ENCODE results near the gene AKAP1. TPM values are rescaled to one million over a fixed set of nuclear protein-coding genes. Genes with fewer than 3 reads are reported as not detected.

AKAP1 gene
- total RNA-seq, 6 donors from 2014 or later = 51.2 to 147 (median 79.4) TPM

DNA sequence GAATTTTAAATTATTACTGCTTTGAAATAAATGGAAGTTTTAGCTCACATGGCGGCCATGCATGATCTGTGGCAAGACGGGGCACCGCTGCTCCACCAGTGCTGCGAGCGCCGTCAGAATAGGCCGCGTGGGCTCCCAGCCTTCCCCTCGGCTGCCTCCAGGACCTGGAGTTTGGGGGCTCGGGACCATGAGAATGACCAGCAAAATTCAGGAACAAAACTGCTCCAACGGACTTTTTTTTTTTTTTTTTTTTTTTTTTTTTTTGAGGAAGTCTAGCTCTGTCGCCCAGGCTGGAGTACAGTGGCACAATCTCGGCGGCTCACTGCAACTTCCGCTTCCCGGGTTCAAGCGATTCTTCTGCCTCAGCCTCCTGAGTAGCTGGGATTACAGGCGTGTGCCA lies 38.3 kb upstream of the AKAP1 start:
- Histone ChIP-seq H3K4me3 (peak overlapping the region in 3 of 4 donors; percentile 27 to 43 (median 37)), H3K27me3 (peaks cover 0 to 2% (median 0%) of the 10 kb centered on the region in 4 donors), H3K27ac (peak overlapping the region in 3 of 4 donors; percentile 9 to 64 (median 56)), H3K36me3 (no peaks in the 10 kb centered on the region), H3K4me1 (peaks cover 12 to 16% (median 14%) of the 10 kb centered on the region in 4 donors), H3K9me3 (no peaks in the 10 kb centered on the region)
- peak in 1 of 2 donors; percentile 37 for DNase-seq
- 68 to 71% methylated on average over 13 to 18 of the region's 18 CpGs for WGBS, 2 donors
- TF ChIP-seq CTCF (IDR thresholded peaks at IDR 0.05) (no peak), POLR2AphosphoS5 (IDR thresholded peaks at IDR 0.05) (no peak), EP300 (IDR thresholded peaks at IDR 0.05) (no peak), POLR2A (IDR thresholded peaks at IDR 0.05) (no peak)
- ATAC-seq (ENCODE audit: low FRiP score in 2 of 2) = peak in 1 of 2 donors; percentile 37

- TF ChIP-seq POLR2AphosphoS5 (IDR thresholded peaks at IDR 0.05) (no peak), EP300 (IDR thresholded peaks at IDR 0.05) (no peak), CTCF (IDR thresholded peaks at IDR 0.05) (no peak), POLR2A (IDR thresholded peaks at IDR 0.05) (no peak)
- no peak overlapping the region for H3K4me3 ChIP-seq
- peaks cover 0 to 2% (median 0%) of the 10 kb centered on the region in 4 donors for H3K27me3 ChIP-seq
- DNase-seq (no peak), ATAC-seq (ENCODE audit: low FRiP score in 2 of 2) (no peak)
- WGBS, 2 donors = 83 to 97% methylated on average over 2 of the region's 2 CpGs
- H3K36me3 ChIP-seq = no peaks in the 10 kb centered on the region
- H3K9me3 ChIP-seq = no peaks in the 10 kb centered on the region
- H3K27ac ChIP-seq = no peak overlapping the region
- H3K4me1 ChIP-seq = peaks cover 12 to 16% (median 14%) of the 10 kb centered on the region in 4 donors
These were observed 37.0 kb upstream of the AKAP1 start for GRCh38 chr17:57048096-57048495.

DNA sequence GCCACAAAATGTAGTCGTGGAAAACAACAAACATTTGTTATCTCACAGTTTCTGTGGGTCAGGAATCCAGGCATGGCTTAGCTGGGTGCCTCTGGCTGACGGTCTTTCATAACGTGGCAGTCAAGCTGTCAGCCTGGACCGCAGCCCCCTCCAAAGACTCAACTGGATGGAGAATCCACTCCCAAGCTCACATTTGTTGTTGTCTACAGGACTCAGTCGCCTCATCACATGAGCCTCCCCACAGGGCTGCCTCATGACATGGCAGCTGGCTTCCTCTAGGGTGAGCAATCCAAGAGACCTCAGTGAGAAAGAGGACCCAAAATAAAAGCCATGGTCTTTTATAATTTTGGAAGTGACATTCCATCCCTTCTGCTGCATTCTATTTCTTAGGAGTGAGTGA lies 34.7 kb upstream of the AKAP1 start:
- no peak for TF ChIP-seq EP300 (IDR thresholded peaks at IDR 0.05)
- TF ChIP-seq POLR2A (IDR thresholded peaks at IDR 0.05) = no peak
- no peak for TF ChIP-seq CTCF (IDR thresholded peaks at IDR 0.05)
- TF ChIP-seq POLR2AphosphoS5 (IDR thresholded peaks at IDR 0.05) = no peak
- no peak overlapping the region for H3K4me3 ChIP-seq
- H3K4me1 ChIP-seq = peaks cover 12 to 24% (median 16%) of the 10 kb centered on the region in 4 donors
- H3K27me3 ChIP-seq = peaks cover 0 to 2% (median 0%) of the 10 kb centered on the region in 4 donors
- ATAC-seq (ENCODE audit: low FRiP score in 2 of 2) = no peak
- 74 to 82% methylated on average over 4 to 5 of the region's 5 CpGs for WGBS, 2 donors
- H3K9me3 ChIP-seq = no peaks in the 10 kb centered on the region
- no peak overlapping the region for H3K27ac ChIP-seq
- no peaks in the 10 kb centered on the region for H3K36me3 ChIP-seq
- DNase-seq = no peak

DNA sequence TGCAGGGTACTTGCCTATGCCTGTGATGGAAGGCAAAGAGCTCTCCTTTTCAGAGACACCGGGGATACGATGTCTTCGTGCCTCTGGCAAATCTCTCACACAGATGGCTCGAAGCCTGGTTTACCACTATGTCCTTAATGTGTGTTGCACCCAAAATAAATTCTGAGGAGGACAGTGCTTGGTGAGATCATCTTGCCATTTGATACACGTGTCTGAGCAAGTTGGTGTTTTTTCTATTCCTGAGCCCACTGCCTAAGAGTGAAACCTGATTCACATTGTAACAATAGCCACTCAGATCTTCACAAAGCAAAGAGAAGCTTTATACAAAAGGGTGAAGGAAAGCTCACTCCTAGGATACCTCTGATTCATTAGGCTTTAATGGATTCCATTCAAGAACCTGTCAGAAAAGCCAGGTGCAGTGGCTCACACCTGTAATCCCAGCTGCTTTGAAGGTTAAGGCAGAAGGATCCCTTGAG lies 33.1 kb upstream of the AKAP1 start:
- H3K4me1 ChIP-seq = peaks cover 0 to 11% (median 4%) of the 10 kb centered on the region in 4 donors
- TF ChIP-seq POLR2A (IDR thresholded peaks at IDR 0.05) (no peak), CTCF (IDR thresholded peaks at IDR 0.05) (no peak)
- no peaks in the 10 kb centered on the region for H3K9me3 ChIP-seq
- DNase-seq = no peak
- H3K27ac ChIP-seq = no peak overlapping the region
- 73 to 83% methylated on average over 5 of the region's 5 CpGs for WGBS, 2 donors
- H3K27me3 ChIP-seq = no peaks in the 10 kb centered on the region
- H3K36me3 ChIP-seq = no peaks in the 10 kb centered on the region
- no peak overlapping the region for H3K4me3 ChIP-seq
- ATAC-seq (ENCODE audit: low FRiP score in 2 of 2) = no peak

- Histone ChIP-seq H3K9me3 (no peaks in the 10 kb centered on the region), H3K36me3 (no peaks in the 10 kb centered on the region), H3K4me1 (no peaks in the 10 kb centered on the region), H3K27me3 (no peaks in the 10 kb centered on the region), H3K27ac (no peak overlapping the region), H3K4me3 (no peak overlapping the region)
- TF ChIP-seq CTCF (IDR thresholded peaks at IDR 0.05) = no peak
- TF ChIP-seq POLR2AphosphoS5 (IDR thresholded peaks at IDR 0.05) = no peak
- TF ChIP-seq EP300 (IDR thresholded peaks at IDR 0.05) = no peak
- TF ChIP-seq POLR2A (IDR thresholded peaks at IDR 0.05) = no peak
- 79 to 83% methylated on average over 2 of the region's 2 CpGs for WGBS, 2 donors
- ATAC-seq (ENCODE audit: low FRiP score in 2 of 2) (no peak), DNase-seq (no peak)
These were observed 22.2 kb upstream of the AKAP1 start for GRCh38 chr17:57062865-57063264.

Data from upper lobe of left lung (tissue), 6 donors.